A549 (cell line): ENCODE data around the gene TMEM131. TPM values are rescaled to one million over a fixed set of nuclear protein-coding genes. Genes with fewer than 3 reads are reported as not detected.

ENCODE experiments used
- ATAC-seq, 2 experiments: fragments of 200-7000 bp in 1 of 2; fragments of >200 bp in 1 of 2; cut with Nextera tagmentation in 1 of 2; cut with Tn5 transposase in 1 of 2; 3 replicates each; pipeline versions ENCODE4 v1.8.0 to v1.9.1; 2018 to 2020; ENCODE audit warnings: mild to moderate bottlenecking in 1 of 2, moderate library complexity in 1 of 2
- CTCF ChIA-PET: fragments of 300-600 bp; sonication (Branson Sonifier 250); formaldehyde crosslinking; extraction: SDS; loops from one replicate; lab custom pipeline; 2021; ENCODE audit warnings: antibody characterized with exemption, inconsistent platforms; lab: Yijun Ruan, JAX
- POLR2A ChIA-PET: fragments of 350-600 bp; formaldehyde crosslinking; extraction: SDS; loops from one replicate; lab custom pipeline; 2021; ENCODE audit warnings: antibody characterized with exemption, inconsistent platforms; lab: Yijun Ruan, JAX
- DNase-seq, 2 experiments: peaks; one replicate each; pipeline versions ENCODE4 v3.0.0 to v3.0.0-alpha.2; 2011 to 2016; ENCODE audit warnings: low read depth in 1 of 2, low spot score in 1 of 2
- FAIRE-seq: peaks from 2 replicates; lab custom pipeline; 2011; peaks lifted over from hg19 to GRCh38; lab: Jason Lieb, UNC
- H3K27ac ChIP-seq, 2 experiments: fragments of >200 bp; sonication (Bioruptor Twin); formaldehyde crosslinking; 3 replicates each; pipeline ENCODE4 v1.5.1; 2016 to 2017
- H3K4me1 ChIP-seq: fragments of >200 bp; sonication (Bioruptor Twin); formaldehyde crosslinking; 3 replicates; pipeline ENCODE4 v1.6.1; 2016
- H3K4me2 ChIP-seq: fragments of >200 bp; sonication (Bioruptor Twin); formaldehyde crosslinking; 3 replicates; pipeline ENCODE4 v1.6.1; 2016
- H3K4me3 ChIP-seq: fragments of >200 bp; sonication (Bioruptor Twin); formaldehyde crosslinking; 3 replicates; pipeline ENCODE4 v1.5.1; 2016
- H3K9me3 ChIP-seq: fragments of >200 bp; sonication (Bioruptor Twin); formaldehyde crosslinking; 3 replicates; pipeline ENCODE4 v1.6.1; 2016
- CHD4 ChIP-seq: fragments of 200-600 bp; sonication (generic); IDR thresholded peaks from 2 replicates; pipeline ENCODE4 v1.6.1; 2016; ENCODE audit warnings: antibody characterized with exemption, mild to moderate bottlenecking, borderline replicate concordance
- EHF ChIP-seq: fragments of 250-450 bp; sonication (Bioruptor Pico); IDR thresholded peaks from 2 replicates; pipeline ENCODE4 v1.5.0; 2020; ENCODE audit warnings: mild to moderate bottlenecking
- EHMT2 ChIP-seq: fragments of 200-600 bp; sonication (generic); IDR thresholded peaks from 2 replicates; pipeline ENCODE4 v1.6.1; 2016; ENCODE audit warnings: antibody characterized with exemption, low read depth, mild to moderate bottlenecking, moderate library complexity
- FOSB ChIP-seq: fragments of 250-450 bp; sonication (Bioruptor Pico); IDR thresholded peaks from 2 replicates; pipeline ENCODE4 v1.5.0; 2020; ENCODE audit warnings: mild to moderate bottlenecking, moderate library complexity
- FOSL2 ChIP-seq, 2 experiments: fragments of 450-650 bp in 1 of 2; fragments of >200 bp in 1 of 2; sonication (Bioruptor Twin) in 1 of 2; formaldehyde crosslinking; IDR thresholded peaks; 2 replicates each; pipeline versions ENCODE4 v1.5.0 to v1.6.1; 2016 to 2020; ENCODE audit warnings: mild to moderate bottlenecking in 1 of 2, moderate library complexity in 1 of 2
- GATA3 ChIP-seq: IDR thresholded peaks from 2 replicates; pipeline ENCODE4 v1.6.1; 2012; ENCODE audit warnings: borderline replicate concordance
- HOXB5 ChIP-seq: fragments of 250-450 bp; sonication (Bioruptor Pico); IDR thresholded peaks from 2 replicates; pipeline ENCODE4 v1.5.0; 2020; ENCODE audit warnings: mild to moderate bottlenecking, moderate library complexity
- JUN ChIP-seq, 2 experiments: fragments of >200 bp; sonication (Bioruptor Twin); formaldehyde crosslinking; IDR thresholded peaks; 2 replicates in 1 of 2; 3 replicates in 1 of 2; pipeline ENCODE4 v1.6.1; 2016 to 2017
- KDM1A ChIP-seq: fragments of 200-600 bp; sonication (generic); IDR thresholded peaks from 2 replicates; pipeline ENCODE4 v1.6.1; 2016; ENCODE audit warnings: low read depth, mild to moderate bottlenecking
- KDM5A ChIP-seq: fragments of 200-600 bp; sonication (generic); IDR thresholded peaks from 2 replicates; pipeline ENCODE4 v1.6.1; 2016; ENCODE audit warnings: antibody characterized with exemption, mild to moderate bottlenecking
- NR3C1 ChIP-seq: fragments of >200 bp; sonication (Bioruptor Twin); formaldehyde crosslinking; IDR thresholded peaks from 3 replicates; pipeline ENCODE4 v1.6.1; 2017
- POLR2A ChIP-seq: IDR thresholded peaks from 2 replicates; pipeline ENCODE4 v1.6.1; 2012; ENCODE audit warnings: mild to moderate bottlenecking, low read length
- RAD21 ChIP-seq, 2 experiments: fragments of >200 bp in 1 of 2; sonication (Bioruptor Twin) in 1 of 2; formaldehyde crosslinking in 1 of 2; IDR thresholded peaks in 1 of 2; conservative IDR thresholded peaks in 1 of 2; 2 replicates in 1 of 2; 3 replicates in 1 of 2; pipeline ENCODE4 v1.6.1; 2012 to 2018; ENCODE audit warnings: inconsistent platforms in 1 of 2
- RARB ChIP-seq: fragments of 250-450 bp; sonication (Bioruptor Pico); IDR thresholded peaks from 2 replicates; pipeline ENCODE4 v1.8.0; 2021; ENCODE audit warnings: mild to moderate bottlenecking, moderate library complexity
- RFX5 ChIP-seq: fragments of 450-650 bp; IDR thresholded peaks from 2 replicates; pipeline ENCODE4 v1.7.1; 2014; ENCODE audit warnings: antibody characterized with exemption, mild to moderate bottlenecking, moderate library complexity
- RNF2 ChIP-seq: fragments of 200-600 bp; sonication (generic); IDR thresholded peaks from 2 replicates; pipeline ENCODE4 v1.6.1; 2016; ENCODE audit warnings: low read depth, mild to moderate bottlenecking, antibody characterized with exemption, moderate library complexity, borderline replicate concordance
- SREBF2 ChIP-seq: fragments of 450-650 bp; IDR thresholded peaks from 2 replicates; pipeline ENCODE4 v1.6.1; 2014; ENCODE audit warnings: mild to moderate bottlenecking, moderate library complexity
- TFCP2L1 ChIP-seq: fragments of 250-450 bp; sonication (Bioruptor Pico); IDR thresholded peaks from 2 replicates; pipeline ENCODE4 v1.5.0; 2021; ENCODE audit warnings: mild to moderate bottlenecking
- ZC3H11A ChIP-seq: fragments of 450-650 bp; IDR thresholded peaks from 2 replicates; pipeline ENCODE4 v1.6.1; 2014; ENCODE audit warnings: antibody characterized with exemption, mild to moderate bottlenecking
- ZSCAN20 ChIP-seq: fragments of 250-450 bp; sonication (Bioruptor Pico); IDR thresholded peaks from 2 replicates; pipeline ENCODE4 v1.8.0; 2022; ENCODE audit warnings: mild to moderate bottlenecking, moderate library complexity
- WGBS: methylation state at CpG from one replicate; pipeline ENCODE4 v1.1.6; 2017; ENCODE audit errors: missing lambda C conversion rate; 5-methylcytosine and 5-hydroxymethylcytosine counted together
- polyA plus RNA-seq, 4 experiments: library from polyadenylated mRNA; depleted of rRNA in 3 of 4; stranded (reverse); fragments of >200 nt; fragmentation: RNase III in 1 of 4; extraction: RNeasy Plus Mini Kit Qiagen cat#74134 plus additional on column Dnase treatment in 1 of 4; gene quantifications; 2 replicates in 3 of 4; 3 replicates in 1 of 4; pipeline ENCODE4 v1.2.3, GENCODE V29; 2011 to 2017
- TF ChIP-seq, protein P1 (sequence below): fragments of 150-350 bp; IDR thresholded peaks from 2 replicates; pipeline ENCODE4 v1.6.1; 2014; ENCODE audit warnings: low read depth, mild to moderate bottlenecking, low read length
- TF ChIP-seq, protein P2 (sequence below): fragments of >200 bp; sonication (Bioruptor Twin); formaldehyde crosslinking; IDR thresholded peaks from 2 replicates; pipeline ENCODE4 v1.6.1; 2016
- TF ChIP-seq, protein P3 (sequence below): IDR thresholded peaks from 2 replicates; pipeline ENCODE4 v1.6.1; 2012; ENCODE audit warnings: low read depth, borderline replicate concordance
- TF ChIP-seq, protein P4 (sequence below): IDR thresholded peaks from 2 replicates; pipeline ENCODE4 v1.6.1; 2012
- TF ChIP-seq, protein P5 (sequence below): fragments of >200 bp; sonication (Bioruptor Twin); formaldehyde crosslinking; IDR thresholded peaks from 3 replicates; pipeline ENCODE4 v1.5.1; 2016
- TF ChIP-seq, protein P6 (sequence below): fragments of >200 bp; sonication (Bioruptor Twin); formaldehyde crosslinking; IDR thresholded peaks from 3 replicates; pipeline ENCODE4 v1.6.1; 2016

TMEM131 gene
- polyA plus RNA-seq, 2 of the 4 experiments (the other 2 are of a cell fraction), result 14.5 to 21.8 TPM

DNA sequence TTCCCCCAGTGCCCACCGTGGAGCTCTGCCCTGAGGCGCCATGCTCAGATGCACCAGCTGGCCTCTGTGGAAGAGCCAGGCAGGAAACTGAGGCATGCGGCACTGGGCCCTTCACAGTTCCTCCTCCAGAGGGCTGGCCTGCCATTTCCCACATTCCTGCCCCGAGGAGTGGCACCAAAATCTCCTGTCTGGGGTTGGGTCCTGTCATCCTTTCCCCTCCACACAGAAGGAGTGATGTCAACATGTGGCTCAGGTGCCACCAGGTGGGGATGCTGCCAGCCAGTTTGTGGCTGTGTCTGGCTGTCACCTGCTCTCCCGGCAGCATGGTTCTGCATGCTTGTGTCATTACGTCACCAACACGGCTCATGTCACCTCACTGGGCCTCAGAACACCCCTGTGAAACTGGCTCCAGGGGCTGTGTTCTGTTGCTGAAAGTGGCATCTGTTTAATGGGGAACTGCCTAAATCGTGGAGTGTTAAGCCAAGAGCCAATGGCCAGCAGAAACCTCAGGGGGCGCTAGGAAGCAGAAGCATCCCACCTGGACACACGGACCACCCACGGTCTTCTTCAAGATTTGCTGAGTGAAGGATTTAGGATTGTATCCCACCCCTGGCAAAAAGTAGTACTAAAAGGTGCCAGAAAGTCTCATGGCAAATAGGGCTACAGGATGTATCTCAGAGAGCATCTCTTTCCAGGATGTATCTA is 231.0 kb downstream of the TMEM131 start:
- no peaks in the 10 kb centered on the region for H3K9me3 ChIP-seq
- TF ChIP-seq JUN (IDR thresholded peaks at IDR 0.05) (no peak), RFX5 (no peak), EHF (CRISPR knock-in tag) (no peak), RARB (no peak), CHD4 (no peak), NR3C1 (no peak), HOXB5 (CRISPR knock-in tag) (no peak), TFCP2L1 (no peak)
- TF ChIP-seq, protein P1, sequence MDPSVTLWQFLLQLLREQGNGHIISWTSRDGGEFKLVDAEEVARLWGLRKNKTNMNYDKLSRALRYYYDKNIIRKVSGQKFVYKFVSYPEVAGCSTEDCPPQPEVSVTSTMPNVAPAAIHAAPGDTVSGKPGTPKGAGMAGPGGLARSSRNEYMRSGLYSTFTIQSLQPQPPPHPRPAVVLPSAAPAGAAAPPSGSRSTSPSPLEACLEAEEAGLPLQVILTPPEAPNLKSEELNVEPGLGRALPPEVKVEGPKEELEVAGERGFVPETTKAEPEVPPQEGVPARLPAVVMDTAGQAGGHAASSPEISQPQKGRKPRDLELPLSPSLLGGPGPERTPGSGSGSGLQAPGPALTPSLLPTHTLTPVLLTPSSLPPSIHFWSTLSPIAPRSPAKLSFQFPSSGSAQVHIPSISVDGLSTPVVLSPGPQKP, result no peak
- TF ChIP-seq, protein P2, sequence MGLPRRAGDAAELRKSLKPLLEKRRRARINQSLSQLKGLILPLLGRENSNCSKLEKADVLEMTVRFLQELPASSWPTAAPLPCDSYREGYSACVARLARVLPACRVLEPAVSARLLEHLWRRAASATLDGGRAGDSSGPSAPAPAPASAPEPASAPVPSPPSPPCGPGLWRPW, result no peak
- TF ChIP-seq, protein P3, sequence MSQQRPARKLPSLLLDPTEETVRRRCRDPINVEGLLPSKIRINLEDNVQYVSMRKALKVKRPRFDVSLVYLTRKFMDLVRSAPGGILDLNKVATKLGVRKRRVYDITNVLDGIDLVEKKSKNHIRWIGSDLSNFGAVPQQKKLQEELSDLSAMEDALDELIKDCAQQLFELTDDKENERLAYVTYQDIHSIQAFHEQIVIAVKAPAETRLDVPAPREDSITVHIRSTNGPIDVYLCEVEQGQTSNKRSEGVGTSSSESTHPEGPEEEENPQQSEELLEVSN, result no peak
- TF ChIP-seq, all 56 proteins: peak for 0
- H3K4me3 ChIP-seq, result no peak overlapping the region
- POLR2A ChIA-PET, result no interaction called here
- no peak for DNase-seq
- ATAC-seq, result no peak
- 90% methylated on average over 9 of the region's 11 CpGs for WGBS
- no peaks in the 10 kb centered on the region for H3K4me1 ChIP-seq
- no peak overlapping the region for H3K4me2 ChIP-seq
- CTCF ChIA-PET, result no interaction called here
- no peak for FAIRE-seq
- no peak overlapping the region for H3K27ac ChIP-seq

DNA sequence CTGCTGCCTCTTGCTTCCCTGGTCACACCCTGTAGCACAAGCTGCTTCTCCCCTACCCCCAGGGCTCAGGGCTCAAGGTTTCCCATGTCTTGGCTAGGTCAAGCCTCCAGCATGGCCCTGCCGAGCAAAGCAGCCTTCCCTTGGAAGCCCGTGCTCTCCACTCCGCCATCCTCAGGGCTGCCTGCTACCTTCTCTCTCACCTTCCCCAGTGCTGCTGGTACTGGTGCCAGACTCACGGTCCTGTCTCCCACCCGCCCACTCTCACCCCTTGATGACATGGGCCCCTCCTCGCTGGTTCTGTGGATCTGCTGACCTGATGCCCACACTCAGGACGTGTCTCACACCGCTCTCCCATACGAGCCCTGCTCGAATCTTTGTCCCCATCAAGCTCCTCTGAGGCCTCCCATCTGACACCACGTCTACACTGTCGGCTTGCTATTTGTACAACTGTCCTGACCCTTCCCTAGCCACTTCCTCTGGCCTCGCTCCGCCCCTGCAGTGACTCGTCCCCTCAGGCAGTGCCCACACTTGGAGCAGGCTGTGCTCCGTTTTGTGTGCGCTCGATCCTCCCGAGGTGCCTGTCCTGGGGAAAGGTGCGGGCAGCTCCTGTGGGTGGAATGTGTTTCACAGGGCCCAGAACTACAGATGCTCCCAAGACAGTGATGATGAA is 232.4 kb downstream of the TMEM131 start:
- peak in 1 of 2 experiments; percentile 10; a peak in 1 of 6 replicates for ATAC-seq
- H3K4me3 ChIP-seq, result no peak overlapping the region
- H3K27ac ChIP-seq, result no peak overlapping the region
- POLR2A ChIA-PET, result no interaction called here
- TF ChIP-seq ZC3H11A, result no peak
- no peak for TF ChIP-seq FOSL2 (IDR thresholded peaks at IDR 0.05)
- no peak for TF ChIP-seq FOSL2 (CRISPR knock-in tag; IDR thresholded peaks at IDR 0.05)
- no peak for TF ChIP-seq JUN (IDR thresholded peaks at IDR 0.05)
- TF ChIP-seq ZSCAN20 (CRISPR knock-in tag), result no peak
- TF ChIP-seq, protein P3, result no peak
- no peak for TF ChIP-seq SREBF2
- no peak for TF ChIP-seq HOXB5 (CRISPR knock-in tag)
- no peak for TF ChIP-seq EHMT2
- TF ChIP-seq, protein P4, sequence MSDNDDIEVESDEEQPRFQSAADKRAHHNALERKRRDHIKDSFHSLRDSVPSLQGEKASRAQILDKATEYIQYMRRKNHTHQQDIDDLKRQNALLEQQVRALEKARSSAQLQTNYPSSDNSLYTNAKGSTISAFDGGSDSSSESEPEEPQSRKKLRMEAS, result no peak
- TF ChIP-seq, protein P5, sequence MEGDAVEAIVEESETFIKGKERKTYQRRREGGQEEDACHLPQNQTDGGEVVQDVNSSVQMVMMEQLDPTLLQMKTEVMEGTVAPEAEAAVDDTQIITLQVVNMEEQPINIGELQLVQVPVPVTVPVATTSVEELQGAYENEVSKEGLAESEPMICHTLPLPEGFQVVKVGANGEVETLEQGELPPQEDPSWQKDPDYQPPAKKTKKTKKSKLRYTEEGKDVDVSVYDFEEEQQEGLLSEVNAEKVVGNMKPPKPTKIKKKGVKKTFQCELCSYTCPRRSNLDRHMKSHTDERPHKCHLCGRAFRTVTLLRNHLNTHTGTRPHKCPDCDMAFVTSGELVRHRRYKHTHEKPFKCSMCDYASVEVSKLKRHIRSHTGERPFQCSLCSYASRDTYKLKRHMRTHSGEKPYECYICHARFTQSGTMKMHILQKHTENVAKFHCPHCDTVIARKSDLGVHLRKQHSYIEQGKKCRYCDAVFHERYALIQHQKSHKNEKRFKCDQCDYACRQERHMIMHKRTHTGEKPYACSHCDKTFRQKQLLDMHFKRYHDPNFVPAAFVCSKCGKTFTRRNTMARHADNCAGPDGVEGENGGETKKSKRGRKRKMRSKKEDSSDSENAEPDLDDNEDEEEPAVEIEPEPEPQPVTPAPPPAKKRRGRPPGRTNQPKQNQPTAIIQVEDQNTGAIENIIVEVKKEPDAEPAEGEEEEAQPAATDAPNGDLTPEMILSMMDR, result no peak
- TF ChIP-seq FOSB (CRISPR knock-in tag), result no peak
- no peak for TF ChIP-seq KDM1A
- no peak for TF ChIP-seq RAD21 (conservative IDR thresholded peaks at IDR 0.05 in 1 of 2, IDR thresholded peaks at IDR 0.05 in 1 of 2)
- TF ChIP-seq, protein P6, sequence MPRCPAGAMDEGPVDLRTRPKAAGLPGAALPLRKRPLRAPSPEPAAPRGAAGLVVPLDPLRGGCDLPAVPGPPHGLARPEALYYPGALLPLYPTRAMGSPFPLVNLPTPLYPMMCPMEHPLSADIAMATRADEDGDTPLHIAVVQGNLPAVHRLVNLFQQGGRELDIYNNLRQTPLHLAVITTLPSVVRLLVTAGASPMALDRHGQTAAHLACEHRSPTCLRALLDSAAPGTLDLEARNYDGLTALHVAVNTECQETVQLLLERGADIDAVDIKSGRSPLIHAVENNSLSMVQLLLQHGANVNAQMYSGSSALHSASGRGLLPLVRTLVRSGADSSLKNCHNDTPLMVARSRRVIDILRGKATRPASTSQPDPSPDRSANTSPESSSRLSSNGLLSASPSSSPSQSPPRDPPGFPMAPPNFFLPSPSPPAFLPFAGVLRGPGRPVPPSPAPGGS, result no peak
- no peak for TF ChIP-seq RNF2
- TF ChIP-seq KDM5A, result no peak
- TF ChIP-seq POLR2A, result no peak
- TF ChIP-seq GATA3, result no peak
- CTCF ChIA-PET, result interaction anchor here (0.7 to 1.1 kb wide), 3 partner anchors 11 to 620 kb away, joined by 3 to 4 read pairs (median 3); no protein-coding TSS in a partner anchor
- no peak for FAIRE-seq
- H3K9me3 ChIP-seq, result no peaks in the 10 kb centered on the region
- no peaks in the 10 kb centered on the region for H3K4me1 ChIP-seq
- DNase-seq, result no peak
- H3K4me2 ChIP-seq, result no peak overlapping the region
- 91% methylated on average over 20 of the region's 20 CpGs for WGBS
